BLaER1 treated with 17β-estradiol and CSF1 and Interleukin-3, amounts not matched to agents 10 nM and 100 nM (cell line): ENCODE measurements around the gene QSER1.

ENCODE experiments used
- H3K27ac ChIP-seq, 11 experiments: shearing (Covaris generic); formaldehyde crosslinking; 2 replicates each; pipeline ENCODE4 v1.8.1; 2022
- H3K27me3 ChIP-seq, 11 experiments: shearing (Covaris generic); formaldehyde crosslinking; 2 replicates each; pipeline ENCODE4 v1.8.1; 2022
- H3K36me3 ChIP-seq, 11 experiments: shearing (Covaris generic); formaldehyde crosslinking; 2 replicates each; pipeline ENCODE4 v1.8.1; 2022
- H3K4me1 ChIP-seq, 10 experiments: shearing (Covaris generic); formaldehyde crosslinking; 2 replicates each; pipeline ENCODE4 v1.8.1; 2022
- H3K4me2 ChIP-seq, 11 experiments: shearing (Covaris generic); formaldehyde crosslinking; 2 replicates each; pipeline ENCODE4 v1.8.1; 2022
- H3K4me3 ChIP-seq, 10 experiments: shearing (Covaris generic); formaldehyde crosslinking; 2 replicates each; pipeline ENCODE4 v1.8.1; 2022
- H3K9ac ChIP-seq, 11 experiments: shearing (Covaris generic); formaldehyde crosslinking; 2 replicates each; pipeline ENCODE4 v1.8.1; 2022
- H3K9me3 ChIP-seq, 11 experiments: shearing (Covaris generic); formaldehyde crosslinking; replicated peaks in 1 of 11; 2 replicates each; pipeline ENCODE4 v1.8.1; 2022
- H4K20me1 ChIP-seq, 11 experiments: shearing (Covaris generic); formaldehyde crosslinking; 2 replicates each; pipeline ENCODE4 v1.8.1; 2022
- Cebpa-rat ChIP-seq, 11 experiments: shearing (Covaris generic); IDR thresholded peaks; 2 replicates each; pipeline ENCODE4 v1.8.1; 2022

Gene QSER1

DNA sequence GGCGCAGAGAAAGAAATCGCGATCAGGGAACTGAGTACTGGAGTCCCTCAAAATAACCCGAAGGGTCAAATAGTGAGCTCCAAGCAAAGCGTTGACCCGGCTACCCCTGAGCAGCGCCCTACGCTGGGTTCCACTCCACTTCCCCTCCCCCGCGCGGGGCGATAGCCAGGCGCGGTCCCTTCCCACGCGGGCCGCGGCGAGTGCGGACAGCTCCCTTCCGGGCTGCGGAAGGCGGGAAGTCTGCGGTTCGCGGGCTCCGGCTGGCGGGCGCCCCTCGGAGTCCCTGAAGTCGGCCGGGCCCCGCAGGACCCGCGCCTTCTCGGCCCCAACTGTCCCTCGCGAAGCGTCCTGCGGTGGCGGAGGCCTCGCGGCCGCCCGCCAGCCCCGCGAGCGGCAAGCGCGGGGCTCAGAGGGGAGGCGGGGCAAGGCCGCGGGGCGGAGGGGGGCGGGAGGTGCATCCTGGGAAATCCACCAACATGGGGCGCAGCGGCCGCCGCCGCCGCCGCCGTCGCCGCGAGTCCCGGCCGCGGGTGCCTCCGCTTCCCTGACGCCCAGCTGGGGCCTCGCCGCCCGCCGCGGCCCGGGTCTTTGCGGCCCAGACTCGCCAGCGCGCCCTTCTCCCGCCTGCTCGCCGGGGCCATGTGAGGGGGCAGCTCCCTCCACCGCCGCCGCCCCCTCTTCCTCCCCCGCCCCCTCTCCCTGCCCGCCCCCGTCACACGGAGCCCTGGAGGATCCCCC, at the start of gene QSER1:
Gene QSER1, plus strand, starts transcription at position 457 of the 738 bp plus-strand sequence. CDS start 315 bp downstream, outside the sequence.
- Histone ChIP-seq H4K20me1 (peaks cover 5 to 28% (median 19%) of the 10 kb centered on the region in 11 experiments; a peak in 16 of 22 replicates), H3K4me3 (peak within 1 kb of the TSS; percentile 72 to 97 (median 89)), H3K27ac (peak within 1 kb of the TSS; percentile 95 to 99 (median 97)), H3K9ac (peak within 1 kb of the TSS; percentile 94 to 99 (median 97)), H3K4me1 (peaks cover 21 to 36% (median 31%) of the 10 kb centered on the region in 10 experiments), H3K36me3 (peaks cover 0 to 19% (median 5%) of the 10 kb centered on the region in 11 experiments; a peak in 8 of 22 replicates), H3K27me3 (no peaks in the 10 kb centered on the region), H3K4me2 (peak within 1 kb of the TSS; percentile 82 to 93 (median 85)), H3K9me3 (peaks cover 7 to 15% (median 11%) of the 10 kb centered on the region in 11 experiments; a peak in 17 of 22 replicates)
- TF ChIP-seq Cebpa-rat (IDR thresholded peaks at IDR 0.05) = no peak

DNA sequence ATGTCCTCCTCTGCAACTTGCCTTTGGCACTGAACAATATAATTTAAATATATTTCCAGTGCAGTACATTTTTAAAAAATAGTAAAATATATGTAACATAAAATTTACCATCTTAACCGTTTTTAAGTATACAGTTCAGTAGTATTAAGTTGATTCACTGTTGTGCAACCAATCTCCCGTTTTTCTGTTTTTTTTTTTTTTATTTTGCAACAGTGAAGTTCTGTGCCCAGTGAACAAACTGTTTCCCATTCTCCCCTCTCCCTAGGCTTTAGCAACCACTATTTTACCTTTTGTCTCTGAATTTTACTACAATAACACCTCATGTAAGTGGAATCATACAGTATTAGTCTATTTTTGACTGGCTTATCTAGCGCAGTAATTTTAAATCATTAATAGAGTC, 49.1 kb upstream of the QSER1 start:
- Histone ChIP-seq H3K27ac (no peak overlapping the region), H3K36me3 (no peaks in the 10 kb centered on the region), H3K4me3 (no peak overlapping the region), H4K20me1 (no peaks in the 10 kb centered on the region), H3K4me2 (no peak overlapping the region), H3K9ac (no peak overlapping the region), H3K27me3 (no peaks in the 10 kb centered on the region), H3K9me3 (peaks cover 0 to 11% (median 6%) of the 10 kb centered on the region in 11 experiments; a peak in 11 of 22 replicates), H3K4me1 (peaks cover 0 to 12% (median 2%) of the 10 kb centered on the region in 10 experiments; a peak in 8 of 20 replicates)
- no peak for TF ChIP-seq Cebpa-rat (IDR thresholded peaks at IDR 0.05)

DNA sequence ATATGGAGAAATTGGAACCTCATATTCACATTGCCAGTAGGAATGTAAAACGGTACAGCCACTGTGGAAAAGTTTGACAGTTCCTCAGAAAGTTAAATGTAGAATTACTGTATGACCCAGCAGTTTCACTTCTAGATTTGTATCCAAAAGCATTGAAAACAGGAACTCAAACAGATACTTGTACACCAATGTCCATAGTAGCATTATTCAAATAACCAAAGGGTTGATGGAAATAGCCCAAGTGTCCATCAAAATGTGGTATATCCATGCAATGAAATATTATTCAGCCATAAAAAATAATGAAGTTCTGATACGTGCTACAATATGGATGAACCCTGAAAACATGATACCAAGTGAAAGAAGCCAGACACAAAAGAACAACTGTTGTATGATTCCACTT, 45.1 kb upstream of the QSER1 start:
- Histone ChIP-seq H4K20me1 (no peaks in the 10 kb centered on the region), H3K4me1 (peaks cover 0 to 26% (median 7%) of the 10 kb centered on the region in 10 experiments; a peak in 10 of 20 replicates), H3K9ac (no peak overlapping the region), H3K4me2 (peak overlapping the region in 3 of 11 experiments; percentile 21 to 57 (median 41); a peak in 5 of 22 replicates), H3K36me3 (no peaks in the 10 kb centered on the region), H3K27ac (peak overlapping the region in 2 of 11 experiments; percentile 5 to 17; a peak in 2 of 22 replicates), H3K9me3 (peaks cover 0 to 20% (median 6%) of the 10 kb centered on the region in 11 experiments; a peak in 11 of 22 replicates), H3K4me3 (no peak overlapping the region), H3K27me3 (no peaks in the 10 kb centered on the region)
- no peak for TF ChIP-seq Cebpa-rat (IDR thresholded peaks at IDR 0.05)

DNA sequence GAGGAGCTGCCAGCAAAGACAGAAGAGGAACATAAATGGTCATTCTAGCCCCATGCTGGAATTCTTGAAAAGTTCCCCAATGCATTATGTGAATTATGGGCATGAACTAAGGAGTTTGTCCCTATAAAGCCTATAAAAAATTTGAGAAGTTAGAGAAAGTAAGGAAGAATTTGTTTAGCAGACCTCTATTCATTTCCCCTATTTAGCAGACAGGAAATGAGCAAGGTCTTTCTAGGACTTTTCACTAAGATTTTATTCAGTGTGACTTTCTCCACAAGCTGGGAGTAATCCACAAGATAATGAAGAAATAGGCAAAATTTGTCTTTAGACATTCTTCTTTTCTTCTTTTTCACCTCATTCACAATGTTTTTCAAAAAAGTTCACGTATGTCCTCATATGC, 42.9 kb upstream of the QSER1 start:
- Histone ChIP-seq H3K9me3 (peaks cover 0 to 20% (median 6%) of the 10 kb centered on the region in 11 experiments; a peak in 11 of 22 replicates), H3K4me1 (peaks cover 0 to 26% (median 7%) of the 10 kb centered on the region in 10 experiments; a peak in 10 of 20 replicates), H3K27me3 (no peaks in the 10 kb centered on the region), H3K9ac (no peak overlapping the region), H4K20me1 (no peaks in the 10 kb centered on the region), H3K4me2 (peak overlapping the region in 5 of 11 experiments; percentile 29 to 59 (median 52); a peak in 9 of 22 replicates), H3K36me3 (no peaks in the 10 kb centered on the region), H3K27ac (no peak overlapping the region), H3K4me3 (no peak overlapping the region)
- TF ChIP-seq Cebpa-rat (IDR thresholded peaks at IDR 0.05) = no peak

- no peak overlapping the region for H3K9ac ChIP-seq
- H3K4me3 ChIP-seq = no peak overlapping the region
- H3K36me3 ChIP-seq = no peaks in the 10 kb centered on the region
- no peak overlapping the region for H3K4me2 ChIP-seq
- H3K27ac ChIP-seq = no peak overlapping the region
- H3K9me3 ChIP-seq = peaks cover 0 to 20% (median 6%) of the 10 kb centered on the region in 11 experiments; a peak in 11 of 22 replicates
- H3K4me1 ChIP-seq = peaks cover 0 to 26% (median 7%) of the 10 kb centered on the region in 10 experiments; a peak in 10 of 20 replicates
- TF ChIP-seq Cebpa-rat (IDR thresholded peaks at IDR 0.05) = no peak
- no peaks in the 10 kb centered on the region for H4K20me1 ChIP-seq
- no peaks in the 10 kb centered on the region for H3K27me3 ChIP-seq
Observed at GRCh38 chr11:32851251-32851650, 41.4 kb upstream of the QSER1 start.

DNA sequence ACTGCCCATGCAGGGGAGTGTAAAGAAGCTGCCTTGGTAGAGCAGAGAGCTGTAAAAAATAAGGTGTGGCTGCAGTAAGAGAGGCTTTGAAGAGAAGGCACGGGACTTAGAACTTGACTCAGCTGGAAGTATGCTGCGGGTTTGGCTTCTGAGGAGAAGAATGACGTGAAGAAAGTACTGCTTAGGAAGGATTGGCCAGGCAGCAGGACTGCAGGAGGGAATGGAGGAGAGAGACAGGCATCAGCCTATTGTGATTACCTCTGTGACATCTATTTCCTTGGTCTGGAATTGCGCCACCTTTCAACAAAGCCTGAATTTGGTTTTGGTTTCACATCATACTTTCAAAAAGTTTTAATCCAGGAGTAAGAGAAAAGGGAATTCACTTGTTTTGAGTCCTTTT, 40.4 kb upstream of the QSER1 start:
- Histone ChIP-seq H4K20me1 (no peaks in the 10 kb centered on the region), H3K36me3 (no peaks in the 10 kb centered on the region), H3K4me3 (no peak overlapping the region), H3K27ac (peak overlapping the region in 1 of 11 experiments; percentile 38; a peak in 1 of 22 replicates), H3K4me2 (0 out of 22 replicates have a peak overlapping the region, but pooled peaks of 1 of the 11 experiments have one; percentile 2), H3K9me3 (peaks cover 0 to 20% (median 6%) of the 10 kb centered on the region in 11 experiments; a peak in 11 of 22 replicates), H3K27me3 (no peaks in the 10 kb centered on the region), H3K4me1 (peaks cover 0 to 20% (median 5%) of the 10 kb centered on the region in 10 experiments; a peak in 10 of 20 replicates), H3K9ac (no peak overlapping the region)
- TF ChIP-seq Cebpa-rat (IDR thresholded peaks at IDR 0.05) = no peak

GRCh38 chr11:32855601-32856000, 37.0 kb upstream of the QSER1 start:
- Histone ChIP-seq H3K36me3 (no peaks in the 10 kb centered on the region), H3K9me3 (no peaks in the 10 kb centered on the region), H3K4me1 (peaks cover 0 to 5% (median 0%) of the 10 kb centered on the region in 10 experiments; a peak in 2 of 20 replicates), H3K9ac (no peak overlapping the region), H3K4me3 (no peak overlapping the region), H4K20me1 (no peaks in the 10 kb centered on the region), H3K27me3 (no peaks in the 10 kb centered on the region), H3K27ac (no peak overlapping the region), H3K4me2 (no peak overlapping the region)
- TF ChIP-seq Cebpa-rat (IDR thresholded peaks at IDR 0.05) = no peak

DNA sequence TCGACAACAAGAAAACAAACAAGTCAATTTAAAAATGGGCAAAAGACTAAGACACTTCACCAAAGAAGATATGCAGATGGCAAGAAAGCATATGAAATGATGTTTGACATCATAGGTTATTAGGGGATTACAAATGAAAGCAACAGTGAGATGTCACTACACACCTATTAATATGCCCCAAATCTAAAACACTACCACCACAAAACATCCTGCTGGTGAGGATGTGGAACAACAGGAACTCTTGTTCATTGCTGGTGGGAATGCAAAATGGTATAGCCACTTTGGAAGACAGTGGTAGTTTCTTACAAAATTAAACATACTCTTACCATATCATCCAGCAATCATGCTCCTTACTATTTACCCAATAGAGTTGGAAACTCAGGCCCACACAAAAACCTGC, 33.9 kb upstream of the QSER1 start:
- H3K9me3 ChIP-seq = no peaks in the 10 kb centered on the region
- no peaks in the 10 kb centered on the region for H3K27me3 ChIP-seq
- H4K20me1 ChIP-seq = no peaks in the 10 kb centered on the region
- H3K27ac ChIP-seq = no peak overlapping the region
- H3K36me3 ChIP-seq = no peaks in the 10 kb centered on the region
- H3K9ac ChIP-seq = no peak overlapping the region
- H3K4me3 ChIP-seq = no peak overlapping the region
- no peak overlapping the region for H3K4me2 ChIP-seq
- no peaks in the 10 kb centered on the region for H3K4me1 ChIP-seq
- no peak for TF ChIP-seq Cebpa-rat (IDR thresholded peaks at IDR 0.05)

DNA sequence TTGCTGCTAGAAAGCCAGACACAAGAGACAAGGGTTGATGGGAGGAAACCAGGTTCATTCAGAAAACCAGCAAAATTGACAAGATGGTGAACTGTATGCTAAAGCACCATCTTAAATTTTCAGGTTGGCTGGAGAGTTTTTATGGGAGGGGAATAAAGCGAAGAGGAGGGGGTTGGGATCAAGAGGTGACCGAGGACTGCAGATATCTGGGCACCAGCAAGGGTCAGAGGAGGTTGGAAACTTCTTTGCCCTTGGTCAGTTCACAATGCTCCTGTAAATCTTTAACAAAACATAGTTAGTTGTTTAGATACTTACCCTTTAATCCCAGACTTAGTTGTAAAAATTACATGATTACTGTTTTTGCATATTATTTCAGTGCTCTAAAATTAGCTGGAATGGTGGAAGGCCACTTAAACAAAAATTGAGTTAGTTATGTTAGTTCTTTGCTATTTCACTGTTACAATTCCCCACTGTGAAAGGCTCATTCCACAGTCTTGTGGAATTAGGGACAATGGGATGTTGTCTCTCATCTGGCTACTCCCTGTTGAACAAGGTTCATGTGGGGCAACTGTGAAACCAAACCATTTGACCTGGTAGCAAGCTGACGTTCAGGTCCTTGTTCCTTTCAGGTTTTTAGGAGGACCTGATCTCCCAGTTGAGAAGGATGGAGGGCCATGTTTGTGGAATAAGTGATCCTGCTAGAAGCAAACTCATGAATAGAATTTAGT, 30.6 kb upstream of the QSER1 start:
- Histone ChIP-seq H3K36me3 (no peaks in the 10 kb centered on the region), H3K4me1 (no peaks in the 10 kb centered on the region), H4K20me1 (no peaks in the 10 kb centered on the region), H3K9ac (no peak overlapping the region), H3K4me2 (no peak overlapping the region), H3K27me3 (no peaks in the 10 kb centered on the region), H3K27ac (no peak overlapping the region), H3K9me3 (0 out of 22 replicates have a peak, but pooled peaks cover 0 to 1% (median 0%) of the 10 kb centered on the region in 11 experiments), H3K4me3 (no peak overlapping the region)
- no peak for TF ChIP-seq Cebpa-rat (IDR thresholded peaks at IDR 0.05)
